ENCODE data around the gene MYO6.

The MYO6 gene

DNA sequence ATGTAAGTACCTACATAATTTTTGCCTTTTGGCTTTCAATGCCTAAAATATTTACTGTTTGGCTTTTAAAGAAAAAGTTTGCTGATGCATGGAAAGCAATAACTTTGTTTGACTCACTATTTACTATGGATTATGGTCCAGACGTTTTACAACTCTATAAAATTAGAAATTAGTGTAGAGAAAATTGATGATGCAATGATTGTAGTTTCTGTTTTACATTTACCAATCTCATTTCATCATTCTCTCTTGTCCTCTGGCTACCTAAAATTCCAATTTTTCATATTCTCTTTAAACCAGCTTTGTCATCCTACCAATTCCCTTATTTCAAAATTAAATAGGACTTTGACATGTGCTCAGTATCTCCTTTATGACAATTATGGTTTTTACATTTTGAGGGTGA, 192.5 kb downstream of the MYO6 start:
- no peaks in the 10 kb centered on the region for H3K79me2 ChIP-seq (ENCODE audit: control insufficient read depth, insufficient read depth, low read length, unreplicated experiment)
- H3K4me3 ChIP-seq (ENCODE audit: low read depth, low read length), result no peak overlapping the region
- peaks cover 53% of the 10 kb centered on the region for H3K27me3 ChIP-seq (ENCODE audit: insufficient read depth, low read length)
- H3K36me3 ChIP-seq (ENCODE audit: insufficient read depth, low read length), result no peaks in the 10 kb centered on the region
- no peak overlapping the region for H2AFZ ChIP-seq (ENCODE audit: low read length, unreplicated experiment)
- H3K4me1 ChIP-seq (ENCODE audit: control insufficient read depth, insufficient read depth, low read length, unreplicated experiment), result no peaks in the 10 kb centered on the region
- no peak overlapping the region for H3K27ac ChIP-seq (ENCODE audit: low read depth, low read length)

DNA sequence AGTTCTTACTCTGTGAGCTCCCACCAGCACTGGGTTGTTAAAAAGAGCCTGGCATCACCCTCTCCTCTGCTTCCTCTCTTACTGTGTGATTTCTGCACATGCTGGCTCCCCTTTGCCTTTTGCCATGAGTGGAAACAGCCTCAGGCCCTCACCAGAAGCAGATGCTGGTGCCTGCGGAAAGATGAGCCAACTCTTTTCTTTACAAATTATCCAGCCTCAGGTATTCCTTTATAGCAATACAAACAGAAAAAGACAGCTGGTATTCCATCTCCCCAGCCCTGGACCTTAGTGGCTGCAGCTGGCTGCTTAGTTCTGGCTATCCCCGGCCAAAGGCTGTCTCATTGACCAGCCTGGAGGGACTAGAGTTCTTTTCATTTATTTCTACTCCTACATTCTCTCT, 194.3 kb downstream of the MYO6 start:
- H3K4me3 ChIP-seq (ENCODE audit: low read depth, low read length), result no peak overlapping the region
- H3K27ac ChIP-seq (ENCODE audit: low read depth, low read length), result no peak overlapping the region
- no peak overlapping the region for H2AFZ ChIP-seq (ENCODE audit: low read length, unreplicated experiment)
- no peaks in the 10 kb centered on the region for H3K36me3 ChIP-seq (ENCODE audit: insufficient read depth, low read length)
- no peaks in the 10 kb centered on the region for H3K4me1 ChIP-seq (ENCODE audit: control insufficient read depth, insufficient read depth, low read length, unreplicated experiment)
- H3K79me2 ChIP-seq (ENCODE audit: control insufficient read depth, insufficient read depth, low read length, unreplicated experiment), result no peaks in the 10 kb centered on the region
- peaks cover 72% of the 10 kb centered on the region for H3K27me3 ChIP-seq (ENCODE audit: insufficient read depth, low read length)

- Histone ChIP-seq H3K36me3 (ENCODE audit: insufficient read depth, low read length) (no peaks in the 10 kb centered on the region), H3K79me2 (ENCODE audit: control insufficient read depth, insufficient read depth, low read length, unreplicated experiment) (no peaks in the 10 kb centered on the region), H3K27ac (ENCODE audit: low read depth, low read length) (no peak overlapping the region)
These were observed 197.2 kb downstream of the MYO6 start for GRCh38 chr6:75946146-75946831.

GRCh38 chr6:75947935-75948334, 198.9 kb downstream of the MYO6 start:
- Histone ChIP-seq H2AFZ (ENCODE audit: low read length, unreplicated experiment) (no peak overlapping the region), H3K79me2 (ENCODE audit: control insufficient read depth, insufficient read depth, low read length, unreplicated experiment) (no peaks in the 10 kb centered on the region), H3K4me3 (ENCODE audit: low read depth, low read length) (no peak overlapping the region)

More at GRCh38 chr6:75946146-75946831, 197.2 kb downstream of the MYO6 start:
- no peak overlapping the region for H2AFZ ChIP-seq (ENCODE audit: low read length, unreplicated experiment)
- H3K4me3 ChIP-seq (ENCODE audit: low read depth, low read length), result no peak overlapping the region
- H3K4me1 ChIP-seq (ENCODE audit: control insufficient read depth, insufficient read depth, low read length, unreplicated experiment), result no peaks in the 10 kb centered on the region
- peaks cover 79% of the 10 kb centered on the region for H3K27me3 ChIP-seq (ENCODE audit: insufficient read depth, low read length)

GRCh38 chr6:75952128-75952527, 203.1 kb downstream of the MYO6 start:
- Histone ChIP-seq H3K27ac (ENCODE audit: low read depth, low read length) (no peak overlapping the region), H3K79me2 (ENCODE audit: control insufficient read depth, insufficient read depth, low read length, unreplicated experiment) (no peaks in the 10 kb centered on the region), H3K4me1 (ENCODE audit: control insufficient read depth, insufficient read depth, low read length, unreplicated experiment) (no peaks in the 10 kb centered on the region), H3K36me3 (ENCODE audit: insufficient read depth, low read length) (no peaks in the 10 kb centered on the region), H3K4me3 (ENCODE audit: low read depth, low read length) (no peak overlapping the region), H3K27me3 (ENCODE audit: insufficient read depth, low read length) (peaks cover 41% of the 10 kb centered on the region), H2AFZ (ENCODE audit: low read length, unreplicated experiment) (no peak overlapping the region)

More at GRCh38 chr6:75947935-75948334, 198.9 kb downstream of the MYO6 start:
- Histone ChIP-seq H3K27ac (ENCODE audit: low read depth, low read length) (no peak overlapping the region), H3K4me1 (ENCODE audit: control insufficient read depth, insufficient read depth, low read length, unreplicated experiment) (no peaks in the 10 kb centered on the region), H3K27me3 (ENCODE audit: insufficient read depth, low read length) (peaks cover 74% of the 10 kb centered on the region), H3K36me3 (ENCODE audit: insufficient read depth, low read length) (no peaks in the 10 kb centered on the region)

- Histone ChIP-seq H3K79me2 (ENCODE audit: control insufficient read depth, insufficient read depth, low read length, unreplicated experiment) (no peaks in the 10 kb centered on the region), H3K27ac (ENCODE audit: low read depth, low read length) (no peak overlapping the region), H2AFZ (ENCODE audit: low read length, unreplicated experiment) (no peak overlapping the region)
These were observed 214.5 kb downstream of the MYO6 start for GRCh38 chr6:75963569-75963968.

GRCh38 chr6:75968143-75968542, 219.1 kb downstream of the MYO6 start:
- Histone ChIP-seq H3K4me1 (ENCODE audit: control insufficient read depth, insufficient read depth, low read length, unreplicated experiment) (no peaks in the 10 kb centered on the region), H3K36me3 (ENCODE audit: insufficient read depth, low read length) (no peaks in the 10 kb centered on the region), H3K4me3 (ENCODE audit: low read depth, low read length) (no peak overlapping the region), H3K79me2 (ENCODE audit: control insufficient read depth, insufficient read depth, low read length, unreplicated experiment) (no peaks in the 10 kb centered on the region), H3K27me3 (ENCODE audit: insufficient read depth, low read length) (peaks cover 14% of the 10 kb centered on the region), H3K27ac (ENCODE audit: low read depth, low read length) (no peak overlapping the region), H2AFZ (ENCODE audit: low read length, unreplicated experiment) (no peak overlapping the region)

More at GRCh38 chr6:75963569-75963968, 214.5 kb downstream of the MYO6 start:
- H3K4me1 ChIP-seq (ENCODE audit: control insufficient read depth, insufficient read depth, low read length, unreplicated experiment), result no peaks in the 10 kb centered on the region
- H3K36me3 ChIP-seq (ENCODE audit: insufficient read depth, low read length), result no peaks in the 10 kb centered on the region
- H3K27me3 ChIP-seq (ENCODE audit: insufficient read depth, low read length), result peaks cover 18% of the 10 kb centered on the region; the same call in 1 of the 2 replicates
- no peak overlapping the region for H3K4me3 ChIP-seq (ENCODE audit: low read depth, low read length)

Data from ACC112 (cell line).